NB4 (cell line): ENCODE measurements around the gene GAS1.

Source experiments
- POLR2A ChIP-seq: IDR thresholded peaks from 2 replicates; pipeline ENCODE4 v1.6.1; 2011; ENCODE audit warnings: mild to moderate bottlenecking; ENCODE audit not compliant: insufficient read length; ENCODE audit errors: extremely low read depth
- TF ChIP-seq, protein P1 (sequence below): IDR thresholded peaks from one replicate; pipeline ENCODE4 v1.5.1; 2012; ENCODE audit warnings: low read depth, low read length

DNA sequence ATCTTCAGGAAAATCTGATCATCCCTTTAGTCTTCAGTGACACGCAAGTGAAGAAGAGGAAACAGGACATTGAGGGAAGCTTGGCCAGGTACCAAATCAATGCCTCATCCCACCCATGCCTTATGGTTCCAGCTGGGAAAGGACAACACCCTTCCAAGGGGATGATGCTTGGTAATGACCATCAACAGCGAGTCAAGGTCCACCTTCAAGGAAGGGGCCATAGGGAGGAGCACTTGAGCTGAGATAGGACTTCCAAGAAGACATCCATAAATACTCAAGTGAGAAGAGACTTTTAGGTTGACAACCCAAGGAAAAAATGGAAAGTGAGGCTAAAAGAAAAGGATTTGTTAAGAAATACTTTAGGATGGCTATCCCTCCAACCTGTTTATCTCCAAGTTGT lies 27.1 kb upstream of the GAS1 start:
- TF ChIP-seq, protein P1, sequence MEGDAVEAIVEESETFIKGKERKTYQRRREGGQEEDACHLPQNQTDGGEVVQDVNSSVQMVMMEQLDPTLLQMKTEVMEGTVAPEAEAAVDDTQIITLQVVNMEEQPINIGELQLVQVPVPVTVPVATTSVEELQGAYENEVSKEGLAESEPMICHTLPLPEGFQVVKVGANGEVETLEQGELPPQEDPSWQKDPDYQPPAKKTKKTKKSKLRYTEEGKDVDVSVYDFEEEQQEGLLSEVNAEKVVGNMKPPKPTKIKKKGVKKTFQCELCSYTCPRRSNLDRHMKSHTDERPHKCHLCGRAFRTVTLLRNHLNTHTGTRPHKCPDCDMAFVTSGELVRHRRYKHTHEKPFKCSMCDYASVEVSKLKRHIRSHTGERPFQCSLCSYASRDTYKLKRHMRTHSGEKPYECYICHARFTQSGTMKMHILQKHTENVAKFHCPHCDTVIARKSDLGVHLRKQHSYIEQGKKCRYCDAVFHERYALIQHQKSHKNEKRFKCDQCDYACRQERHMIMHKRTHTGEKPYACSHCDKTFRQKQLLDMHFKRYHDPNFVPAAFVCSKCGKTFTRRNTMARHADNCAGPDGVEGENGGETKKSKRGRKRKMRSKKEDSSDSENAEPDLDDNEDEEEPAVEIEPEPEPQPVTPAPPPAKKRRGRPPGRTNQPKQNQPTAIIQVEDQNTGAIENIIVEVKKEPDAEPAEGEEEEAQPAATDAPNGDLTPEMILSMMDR = no peak
- no peak for TF ChIP-seq POLR2A
